UCSD-AML1 (cell line): ENCODE data around the gene LCAT.
"Not testable (repeated sequence)": the region's sequence is repeated elsewhere in the genome, so short reads cannot be mapped to it uniquely, and the experiment has no call there.

Experiments used
- DNase-seq: peaks from one replicate; lab custom pipeline; 2025; ENCODE audit not compliant: unreplicated experiment; lab: John Stamatoyannopoulos, UW

The LCAT gene, protein sequence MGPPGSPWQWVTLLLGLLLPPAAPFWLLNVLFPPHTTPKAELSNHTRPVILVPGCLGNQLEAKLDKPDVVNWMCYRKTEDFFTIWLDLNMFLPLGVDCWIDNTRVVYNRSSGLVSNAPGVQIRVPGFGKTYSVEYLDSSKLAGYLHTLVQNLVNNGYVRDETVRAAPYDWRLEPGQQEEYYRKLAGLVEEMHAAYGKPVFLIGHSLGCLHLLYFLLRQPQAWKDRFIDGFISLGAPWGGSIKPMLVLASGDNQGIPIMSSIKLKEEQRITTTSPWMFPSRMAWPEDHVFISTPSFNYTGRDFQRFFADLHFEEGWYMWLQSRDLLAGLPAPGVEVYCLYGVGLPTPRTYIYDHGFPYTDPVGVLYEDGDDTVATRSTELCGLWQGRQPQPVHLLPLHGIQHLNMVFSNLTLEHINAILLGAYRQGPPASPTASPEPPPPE

DNA sequence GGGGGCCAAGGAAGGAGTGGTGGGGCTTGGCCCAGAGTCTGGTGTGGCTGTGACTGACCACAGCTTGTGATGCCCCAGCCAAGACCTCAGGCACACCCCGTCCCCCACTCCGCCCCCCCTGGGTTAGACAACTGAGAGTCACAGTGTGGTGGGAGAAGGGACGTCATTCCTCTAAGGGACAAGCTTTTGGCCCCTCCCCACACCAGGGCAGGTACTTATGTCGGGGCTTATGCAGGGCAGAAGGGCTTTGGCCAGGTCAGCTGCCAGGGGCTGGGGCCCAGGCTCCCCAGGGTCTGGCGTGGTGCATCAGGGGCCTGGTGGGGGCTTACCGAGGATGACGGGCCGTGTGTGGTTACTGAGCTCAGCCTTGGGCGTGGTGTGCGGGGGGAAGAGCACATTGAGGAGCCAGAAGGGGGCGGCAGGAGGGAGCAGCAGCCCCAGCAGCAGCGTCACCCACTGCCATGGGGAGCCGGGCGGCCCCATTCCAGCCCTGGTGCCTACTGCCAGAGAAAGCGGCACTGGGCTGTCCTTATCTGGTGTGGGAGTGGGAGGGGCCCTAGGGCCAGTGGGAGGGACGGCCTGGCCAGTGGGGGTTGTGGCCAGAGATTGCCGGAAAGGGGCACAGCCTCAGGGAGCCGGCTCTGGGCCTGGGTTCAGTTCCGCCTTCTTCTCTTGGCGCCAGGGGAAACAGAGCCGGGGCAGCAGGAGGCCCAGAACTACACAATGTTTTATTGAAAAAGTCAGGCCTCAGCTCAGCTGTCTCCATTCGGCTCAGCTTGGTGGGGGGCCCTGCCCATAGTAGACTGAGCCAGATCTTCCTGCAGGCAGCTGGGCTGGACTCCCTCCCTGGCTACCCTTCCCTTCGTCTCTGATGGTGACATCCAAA, at the start of gene LCAT:
LCAT (minus strand) TSS at position 502 of the 886 bp plus-strand sequence; CDS start at position 483, 19 bp downstream.
- DNase-seq: no peak

DNA sequence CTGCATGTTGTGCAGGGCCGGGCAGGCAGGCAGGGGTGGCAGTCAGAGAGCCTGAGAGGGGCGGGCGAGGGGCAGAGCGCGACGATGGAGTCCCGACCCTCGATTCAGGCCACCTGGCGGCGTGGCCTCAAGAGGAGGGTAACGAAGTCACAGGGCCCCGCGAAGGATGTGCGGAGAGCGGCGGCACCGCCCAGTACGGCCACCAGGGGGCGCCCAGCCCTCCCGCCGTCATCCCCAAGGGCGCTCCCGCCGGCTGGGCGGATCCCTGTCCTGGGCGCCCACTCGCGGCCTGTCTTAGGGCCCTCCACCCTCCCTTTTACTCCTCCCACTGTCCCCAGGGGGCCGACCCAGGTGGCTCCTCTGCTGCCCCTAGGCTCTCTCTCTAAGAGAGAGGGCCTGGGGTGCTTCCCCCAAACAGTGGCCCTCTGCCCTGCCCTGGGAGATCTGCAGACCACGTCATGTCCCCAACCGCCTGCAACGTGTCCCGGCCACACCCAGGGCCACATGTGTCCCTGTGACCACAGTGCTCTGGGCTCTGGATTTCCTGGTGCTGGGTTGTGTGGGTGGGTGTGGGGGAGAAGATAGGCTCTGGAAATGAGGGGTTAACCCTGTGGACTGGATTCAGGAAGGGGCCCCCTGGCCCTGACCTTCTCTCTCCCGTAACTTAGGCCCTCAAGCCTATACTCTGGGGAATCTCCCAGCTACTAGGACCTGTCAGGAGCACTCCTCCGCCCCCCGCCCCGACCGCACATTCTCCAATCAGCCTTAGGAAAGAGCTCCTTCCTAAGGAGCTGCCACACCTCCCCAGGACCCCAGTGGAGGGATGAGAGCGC, 49.5 kb upstream of the LCAT start:
- peak; percentile 87 for DNase-seq

DNA sequence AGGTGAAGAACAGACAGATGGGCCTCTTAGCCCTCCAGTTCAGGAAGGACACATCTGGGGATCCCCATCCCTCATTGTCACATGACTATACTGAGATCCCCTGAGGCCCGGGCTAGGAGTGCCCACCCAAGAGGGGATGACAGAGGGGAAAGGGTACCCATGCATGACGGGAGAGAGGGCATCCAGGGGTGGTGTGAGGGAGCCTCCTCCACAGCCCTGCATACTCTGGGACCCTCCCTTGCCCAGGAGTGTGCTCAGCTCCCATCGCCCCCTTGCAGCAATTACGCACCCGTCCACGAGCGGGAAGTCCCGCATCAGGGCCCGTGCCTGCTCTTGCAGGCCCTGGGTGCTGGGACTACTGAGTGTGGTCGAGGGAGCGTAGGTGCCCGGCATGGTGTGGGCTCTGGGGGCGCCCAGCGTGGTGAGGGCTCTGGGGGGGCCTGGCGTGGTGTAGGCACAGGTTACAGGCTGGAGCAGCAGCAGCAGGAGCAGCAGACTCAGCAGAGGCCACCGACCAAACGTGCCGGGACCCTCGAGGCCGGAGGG, 48.8 kb upstream of the LCAT start:
- no peak for DNase-seq

DNA sequence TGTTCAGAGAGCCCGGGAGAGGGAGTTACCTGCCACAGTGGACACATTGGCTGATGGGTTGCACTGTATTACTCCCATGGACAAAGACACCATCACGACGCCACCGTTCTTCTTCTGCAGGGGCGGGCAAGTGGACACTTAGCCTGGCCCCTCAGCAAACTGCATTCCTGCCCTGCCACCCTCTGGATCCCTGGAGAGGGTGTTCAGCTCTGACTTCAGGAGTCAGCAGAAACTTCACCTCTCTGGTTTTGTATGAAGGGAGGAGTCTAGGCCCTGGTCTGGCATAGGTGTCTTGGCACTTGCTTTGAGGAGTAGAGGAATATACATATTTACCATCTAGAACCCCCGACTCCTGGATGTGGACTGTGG, 46.1 kb upstream of the LCAT start:
- DNase-seq: no peak

DNA sequence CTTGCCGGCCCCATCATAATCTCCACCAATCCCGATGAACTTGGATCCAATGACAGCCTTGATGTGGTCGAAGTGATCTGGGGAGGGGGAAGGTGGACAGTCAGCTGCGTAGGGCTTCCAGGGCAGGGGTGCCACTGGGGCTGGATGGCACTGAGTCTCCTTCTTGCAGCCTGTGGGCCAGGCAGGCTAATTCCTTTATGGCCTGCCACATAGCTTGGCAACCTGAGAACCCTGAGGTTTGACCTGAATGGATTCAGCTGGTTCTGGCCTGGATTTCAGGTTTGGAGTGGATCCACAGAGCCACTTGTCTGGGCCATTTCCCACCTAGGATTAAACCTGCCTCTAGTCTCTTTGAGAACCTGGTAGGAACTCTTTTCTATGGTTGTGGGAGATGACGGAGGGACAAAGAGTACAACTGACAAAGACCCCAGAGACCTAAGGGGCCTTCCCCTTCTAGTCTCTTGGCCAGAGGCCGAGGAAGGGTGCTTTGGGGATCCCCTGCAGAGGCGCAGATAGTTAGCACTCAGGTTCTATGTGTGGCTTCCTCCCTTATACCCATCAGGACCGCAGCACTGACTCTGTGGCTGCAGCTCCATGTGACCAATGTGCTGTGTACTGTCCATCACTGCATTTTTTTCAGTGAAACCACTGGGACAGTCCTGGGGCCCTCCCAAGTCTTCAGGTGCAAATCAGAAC, 45.5 kb upstream of the LCAT start:
- DNase-seq: no peak

DNA sequence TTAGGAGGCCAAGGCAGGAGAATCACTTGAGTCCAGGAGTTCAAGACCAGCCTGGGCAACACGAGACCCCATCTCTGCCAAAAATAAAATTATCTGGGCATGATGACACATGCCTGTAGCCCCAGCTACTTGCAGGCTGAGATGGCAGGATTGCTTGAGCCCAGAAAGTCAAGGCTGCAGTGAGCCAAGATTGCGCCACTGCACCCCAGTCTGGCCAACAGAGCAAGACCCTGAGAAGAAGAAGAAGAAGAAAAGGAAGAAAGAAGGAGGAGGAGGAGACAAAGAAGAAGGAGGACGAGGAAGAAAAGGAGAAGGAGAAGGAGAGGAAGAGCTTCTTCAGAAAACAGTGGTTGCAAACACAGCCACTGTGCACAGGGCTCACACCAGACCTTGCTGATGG, 44.8 kb upstream of the LCAT start:
- no peak for DNase-seq

DNA sequence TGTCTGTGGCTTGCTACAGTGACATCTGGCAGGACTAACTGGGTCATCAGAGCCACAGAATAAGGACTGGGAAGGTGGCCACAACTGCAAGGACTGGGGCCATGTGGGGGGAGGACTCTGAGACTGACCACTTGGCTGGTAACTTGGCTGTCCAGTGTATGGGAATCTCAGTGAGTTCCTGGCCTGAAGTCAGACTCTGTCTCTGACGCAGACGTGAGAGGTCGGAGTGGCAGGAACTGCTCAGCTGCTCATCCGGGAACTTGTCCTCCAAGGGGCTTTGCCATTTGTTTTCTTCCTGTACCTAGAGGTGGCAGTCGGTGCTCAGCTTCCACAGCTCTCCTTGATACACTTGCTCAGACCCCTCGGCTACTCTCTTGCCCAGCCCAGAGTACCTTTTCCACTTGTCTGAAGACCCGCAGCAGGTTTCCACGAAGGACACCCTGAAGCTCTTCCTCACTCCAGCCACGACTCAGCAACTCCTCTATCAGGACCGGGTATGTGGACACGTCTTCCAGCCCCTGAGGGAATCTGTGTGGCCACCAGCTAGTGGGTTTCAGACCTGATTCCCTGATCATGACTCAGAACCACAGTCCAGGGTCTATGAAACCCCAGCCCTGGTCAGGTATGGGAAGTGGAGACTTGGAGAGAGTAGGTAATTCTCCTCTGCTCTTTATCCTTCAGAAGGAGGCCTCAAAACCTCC, 43.7 kb upstream of the LCAT start:
- no peak for DNase-seq

DNA sequence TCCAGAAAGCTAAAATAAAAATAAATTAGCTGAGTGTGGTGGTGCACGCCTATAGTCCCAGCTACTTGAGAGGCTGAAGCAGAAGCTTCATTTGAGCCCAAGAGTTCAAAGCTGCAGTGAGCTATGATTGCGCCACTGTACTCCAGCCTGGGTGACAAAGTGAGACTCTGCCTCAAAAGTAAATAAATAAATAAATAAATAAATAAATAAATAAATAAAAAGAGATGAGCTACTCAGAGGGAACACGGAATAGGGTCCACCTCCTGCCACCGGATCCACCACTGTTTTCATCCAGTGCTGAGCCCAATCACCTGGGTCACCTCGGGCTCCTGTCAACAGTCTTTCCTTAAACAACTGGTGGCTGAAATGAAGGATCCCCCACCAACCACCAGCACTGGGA, 43.0 kb upstream of the LCAT start:
- no peak for DNase-seq

DNA sequence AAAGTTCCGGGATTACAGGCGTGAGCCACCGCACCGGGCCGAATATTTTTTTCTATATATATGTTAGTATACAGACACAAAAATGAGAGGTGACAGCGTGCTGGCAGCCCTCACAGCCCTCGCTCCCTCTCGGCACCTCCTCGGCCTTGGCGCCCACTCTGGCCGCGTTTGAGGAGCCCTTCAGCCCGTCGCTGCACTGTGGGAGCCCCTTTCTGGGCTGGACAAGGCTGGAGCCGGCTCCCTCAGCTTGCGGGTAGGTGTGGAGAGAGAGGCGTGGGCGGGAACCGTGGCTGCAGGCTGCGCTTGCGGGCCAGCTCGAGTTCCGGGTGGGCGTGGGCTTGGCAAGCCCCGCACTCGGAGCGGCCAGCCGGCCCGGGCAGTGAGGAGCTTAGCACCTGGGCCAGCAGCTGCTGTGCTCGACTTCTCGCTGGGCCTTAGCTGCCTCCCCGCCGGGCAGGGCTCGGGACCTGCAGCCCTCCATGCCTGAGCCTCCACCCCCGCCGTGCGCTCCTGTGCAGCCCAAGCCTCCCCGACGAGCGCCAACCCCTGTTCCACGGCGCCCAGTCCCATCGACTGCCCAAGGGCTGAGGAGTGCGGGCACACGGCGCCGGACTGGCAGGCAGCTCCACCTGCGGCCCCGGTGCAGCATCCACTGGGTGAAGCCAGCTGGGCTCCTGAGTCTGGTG, 38.2 kb upstream of the LCAT start:
- DNase-seq: no peak

DNA sequence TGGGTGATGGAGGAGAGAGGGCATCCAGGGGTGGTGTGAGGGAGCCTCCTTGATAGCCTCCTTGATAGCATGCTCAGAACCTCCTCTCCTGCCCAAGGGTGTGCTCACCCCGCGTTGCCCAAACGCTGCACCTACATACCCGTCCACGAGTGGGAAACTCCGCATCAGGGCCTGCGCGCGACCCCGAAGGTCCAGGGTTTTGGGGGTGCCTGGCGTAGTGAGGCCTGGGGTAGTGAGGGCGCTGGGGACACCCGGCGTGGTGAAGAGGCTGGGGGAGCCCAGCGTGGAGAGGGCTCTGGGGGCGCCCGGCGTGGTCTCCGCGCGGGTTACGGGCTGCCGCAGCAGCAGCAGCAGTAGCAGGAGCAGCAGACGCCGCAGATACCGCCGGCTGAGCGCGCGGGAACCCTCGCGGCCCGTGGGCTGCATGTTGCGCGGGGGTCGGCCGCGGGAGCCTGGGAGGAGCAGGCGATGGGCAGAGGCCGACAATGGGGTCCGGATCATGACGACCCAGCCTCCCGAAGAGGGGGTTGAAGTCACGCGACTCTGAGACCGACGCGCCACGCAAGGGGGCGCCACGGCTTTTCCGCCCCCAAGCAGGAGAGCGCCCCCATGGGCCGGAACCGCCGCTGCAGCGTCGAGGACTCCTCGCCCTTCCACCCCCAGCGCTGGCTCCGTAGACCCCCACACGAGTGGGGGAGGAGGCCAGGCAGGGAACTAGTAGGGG, 36.2 kb upstream of the LCAT start, which contains the start of gene DPEP3:
DPEP3 (minus strand) TSS at position 545 of the 724 bp plus-strand sequence; CDS start at position 426, 119 bp downstream.
- no peak for DNase-seq

DNA sequence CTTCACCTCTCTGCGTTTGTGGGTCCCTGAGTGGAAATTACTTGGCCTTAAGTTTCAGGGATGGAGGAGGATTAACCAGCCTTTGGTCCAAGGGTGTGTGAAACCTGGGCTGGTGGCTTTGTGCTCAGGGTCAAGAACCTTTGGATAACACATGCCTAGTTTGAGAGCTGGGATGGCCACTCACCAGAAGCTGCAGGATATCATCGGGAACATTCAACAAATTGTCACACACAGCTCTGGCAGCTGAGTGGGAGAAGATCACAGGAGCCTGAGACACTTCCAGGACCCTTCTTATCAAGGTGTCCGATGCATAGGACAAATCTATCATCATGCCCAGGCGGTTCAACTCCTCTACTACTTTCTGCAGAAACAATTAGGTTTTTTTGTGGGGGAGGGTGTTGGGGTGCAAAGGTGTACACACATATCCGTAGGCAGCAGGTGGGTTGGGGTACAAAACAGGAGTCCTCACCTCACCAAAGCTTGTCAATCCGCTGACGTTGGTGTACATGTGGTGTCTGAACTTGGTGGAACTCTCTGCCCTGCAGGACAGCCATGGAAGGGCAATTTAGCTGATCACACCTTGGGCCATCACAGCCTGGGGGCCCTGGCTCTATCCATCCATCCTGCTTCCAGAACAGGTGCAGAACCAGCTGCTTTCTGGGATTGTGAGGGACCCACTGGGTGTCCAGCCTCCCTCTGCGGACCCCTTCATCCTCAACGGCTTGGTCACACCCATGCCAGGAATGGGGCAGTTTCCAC, 33.7 kb upstream of the LCAT start:
- no peak for DNase-seq

DNA sequence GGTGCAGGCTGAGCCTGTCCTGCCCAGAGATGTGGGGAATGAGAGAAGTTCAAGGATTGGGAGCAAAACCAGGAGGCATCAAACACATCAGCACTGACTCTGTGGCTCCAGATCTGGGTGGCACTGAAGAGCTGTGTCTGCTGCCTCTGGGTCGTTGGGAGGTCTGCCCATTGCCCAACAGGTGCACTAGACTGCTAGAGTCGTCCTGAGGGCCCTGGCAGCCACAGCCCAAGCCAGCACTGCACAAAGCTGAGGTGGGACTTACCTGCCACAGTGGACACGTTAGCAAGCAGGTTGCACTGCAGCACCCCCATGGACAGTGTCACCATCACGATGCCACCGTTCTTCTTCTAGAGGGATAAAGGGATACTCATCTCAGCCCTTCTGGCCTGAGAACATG, 33.1 kb upstream of the LCAT start:
- DNase-seq: no peak

DNA sequence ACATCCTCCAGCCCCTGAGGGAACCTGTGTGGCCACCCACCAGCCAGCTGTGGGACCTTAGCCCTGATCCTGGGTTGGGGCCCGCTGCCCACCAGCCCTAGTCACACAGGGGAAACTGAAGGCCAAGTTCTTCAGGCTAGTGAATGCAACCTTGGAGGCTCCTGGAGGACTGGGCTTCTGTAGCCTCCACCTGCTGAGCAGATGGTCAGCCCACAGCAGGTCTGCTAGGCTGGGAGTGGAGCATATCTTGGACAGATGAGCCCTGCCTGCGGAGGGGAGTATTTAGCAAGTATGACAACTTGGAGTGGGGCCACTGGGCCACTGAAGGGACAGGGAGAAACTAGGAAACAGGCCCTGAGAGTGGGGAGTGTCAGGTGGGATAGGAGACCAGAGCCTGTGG, 32.3 kb upstream of the LCAT start:
- no peak for DNase-seq

DNA sequence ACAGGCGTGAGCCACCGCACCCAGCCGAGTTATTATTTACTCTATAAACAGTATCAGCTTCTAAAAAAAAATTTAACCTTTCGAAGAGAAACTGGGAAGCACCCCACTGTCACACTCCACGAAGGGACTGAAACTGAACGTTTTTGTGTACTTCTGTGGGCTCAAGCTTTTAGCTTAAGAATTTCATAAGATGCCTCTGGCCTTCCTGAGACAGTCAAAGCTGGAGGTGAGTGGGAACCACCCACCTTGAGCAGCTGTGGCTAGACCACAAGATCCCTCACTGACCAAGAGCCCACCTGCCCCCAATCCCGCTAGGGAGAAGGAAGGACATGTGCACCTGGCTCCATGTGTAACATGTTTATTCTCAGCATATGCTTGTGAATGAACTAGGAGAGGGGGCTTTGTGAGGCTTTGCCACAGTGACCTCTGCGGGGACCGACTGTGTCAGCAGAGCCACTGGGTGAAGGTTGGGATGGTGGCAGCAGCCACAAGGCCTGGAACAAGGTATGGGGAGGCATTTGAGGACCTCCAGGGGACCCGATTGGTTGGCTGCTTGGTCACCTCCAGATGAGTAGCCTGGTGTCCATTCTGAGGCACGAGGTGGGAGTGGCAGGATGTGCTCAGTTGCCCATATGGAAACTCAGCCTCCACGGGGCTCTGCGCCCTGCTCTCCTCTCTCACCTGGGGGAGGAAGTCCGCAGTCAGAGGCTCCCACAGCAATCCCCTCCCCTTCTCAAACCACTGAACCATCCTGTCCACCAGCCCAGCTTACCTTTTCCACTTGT, 31.6 kb upstream of the LCAT start:
- DNase-seq: no peak

DNA sequence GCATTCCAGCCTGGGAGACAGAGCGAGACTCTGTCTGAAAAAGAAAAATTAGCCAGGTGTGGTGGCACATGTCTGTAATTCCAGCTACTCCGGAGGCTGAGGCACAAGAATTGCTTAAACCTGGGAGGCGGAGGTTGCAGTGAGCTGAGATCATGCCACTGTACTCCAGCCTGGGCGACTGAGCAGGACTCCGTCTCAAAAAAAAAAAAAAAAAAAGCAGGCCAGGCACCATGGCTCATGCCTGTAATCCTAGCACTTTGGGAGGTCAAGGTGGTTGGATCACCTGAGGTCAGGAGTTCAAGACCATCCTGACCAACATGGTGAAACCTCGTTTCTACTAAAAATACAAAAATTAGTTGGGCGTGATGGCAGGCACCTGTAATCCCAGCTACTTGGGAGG, 28.4 kb upstream of the LCAT start:
- not testable (repeated sequence) for DNase-seq

DNA sequence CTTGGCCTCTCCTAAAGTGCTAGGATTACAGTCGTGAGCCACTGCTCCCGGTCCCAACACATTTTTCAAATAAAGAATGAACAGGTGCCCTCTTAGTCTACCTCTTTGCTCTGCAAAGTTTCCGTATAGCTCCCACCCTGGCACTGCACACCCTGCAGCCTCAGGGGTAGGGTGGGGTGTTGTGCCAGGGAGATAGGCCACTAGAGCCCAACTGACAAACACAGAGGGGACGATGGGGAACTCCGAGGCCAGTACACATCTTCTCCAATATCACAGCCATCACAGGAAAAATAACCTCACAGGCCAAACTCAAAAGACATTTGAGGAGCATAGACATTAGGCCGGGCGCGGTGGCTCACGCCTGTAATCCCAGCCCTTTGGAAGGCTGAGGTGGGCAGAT, 27.2 kb upstream of the LCAT start:
- DNase-seq: no peak
